ENCODE measurements around the gene PLA2R1.

The PLA2R1 gene

GRCh38 chr2:159897081-159897480 is 165.3 kb downstream of the PLA2R1 start:
- DNase-seq (ENCODE audit: insufficient read length) (no peak), FAIRE-seq (peak; percentile 17)
- no peak for TF ChIP-seq POLR2AphosphoS5 (IDR thresholded peaks at IDR 0.05; ENCODE audit: low read depth, low read length)
- no peak for TF ChIP-seq TAF1 (IDR thresholded peaks at IDR 0.05; ENCODE audit: borderline replicate concordance, low read depth, low read length)
- TF ChIP-seq POLR2A (IDR thresholded peaks at IDR 0.05; ENCODE audit: low read depth, low read length), result no peak

GRCh38 chr2:159895258-159896065 is 167.0 kb downstream of the PLA2R1 start:
- FAIRE-seq (peak; percentile 93), DNase-seq (ENCODE audit: insufficient read length) (no peak)
- peak; percentile 51; the same call in 1 of the 2 replicates for TF ChIP-seq POLR2A (IDR thresholded peaks at IDR 0.05; ENCODE audit: low read depth, low read length)
- no peak for TF ChIP-seq POLR2AphosphoS5 (IDR thresholded peaks at IDR 0.05; ENCODE audit: low read depth, low read length)
- TF ChIP-seq TAF1 (IDR thresholded peaks at IDR 0.05; ENCODE audit: borderline replicate concordance, low read depth, low read length), result no peak

- 0 out of 2 replicates have a peak, but pooled peaks have one; percentile 23 for TF ChIP-seq POLR2AphosphoS5 (IDR thresholded peaks at IDR 0.05; ENCODE audit: low read depth, low read length)
- no peak for TF ChIP-seq TAF1 (IDR thresholded peaks at IDR 0.05; ENCODE audit: borderline replicate concordance, low read depth, low read length)
- no peak for DNase-seq (ENCODE audit: insufficient read length)
- FAIRE-seq, result peak; percentile 76
Measured at GRCh38 chr2:159894145-159894838, 168.1 kb downstream of the PLA2R1 start.

DNA sequence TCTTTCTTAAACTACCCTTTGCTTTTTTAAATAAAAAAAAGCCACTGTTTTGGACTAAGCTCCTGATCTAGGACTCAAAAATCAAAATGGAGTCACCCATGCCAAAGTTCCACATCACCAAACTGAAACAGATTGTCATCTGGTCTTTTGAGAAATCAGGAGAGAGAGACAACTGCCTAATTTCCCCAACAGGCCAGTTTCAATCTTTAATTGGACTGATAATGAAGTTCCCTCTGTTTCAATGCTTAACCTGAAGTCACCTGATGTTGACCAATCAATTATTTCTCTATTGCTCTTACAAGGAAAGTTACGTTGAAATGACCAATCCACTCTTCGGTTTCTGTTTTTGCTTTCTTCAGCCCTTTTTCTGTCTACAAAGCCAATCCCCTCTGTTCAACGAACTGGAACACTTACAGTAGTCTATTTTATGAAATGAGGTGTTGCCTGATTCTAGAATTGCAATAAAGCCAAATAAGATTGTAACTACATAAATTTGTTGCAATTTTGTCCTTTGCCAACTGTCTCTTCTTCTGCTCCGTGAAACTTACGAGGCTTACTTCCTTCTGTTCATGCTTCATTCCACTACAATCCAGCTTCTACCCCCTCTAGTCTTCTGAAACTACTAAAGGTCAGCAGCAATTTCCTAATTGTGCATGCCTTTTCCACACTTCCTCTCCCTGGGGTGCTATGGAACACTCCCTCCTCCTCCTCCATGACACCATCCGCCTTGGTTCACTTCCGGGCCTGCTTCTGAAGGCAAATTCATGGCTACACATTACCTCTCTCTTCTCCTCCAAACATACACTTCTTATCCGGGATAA is 169.2 kb downstream of the PLA2R1 start:
- TF ChIP-seq TAF1 (IDR thresholded peaks at IDR 0.05; ENCODE audit: borderline replicate concordance, low read depth, low read length), result no peak
- TF ChIP-seq POLR2A (IDR thresholded peaks at IDR 0.05; ENCODE audit: low read depth, low read length), result no peak
- TF ChIP-seq POLR2AphosphoS5 (IDR thresholded peaks at IDR 0.05; ENCODE audit: low read depth, low read length), result 0 out of 2 replicates have a peak, but pooled peaks have one; percentile 21
- FAIRE-seq (peak; percentile 92), DNase-seq (ENCODE audit: insufficient read length) (no peak)

- no peak for DNase-seq (ENCODE audit: insufficient read length)
- FAIRE-seq, result no peak
- TF ChIP-seq POLR2AphosphoS5 (IDR thresholded peaks at IDR 0.05; ENCODE audit: low read depth, low read length) (0 out of 2 replicates have a peak, but pooled peaks have one; percentile 4), POLR2A (IDR thresholded peaks at IDR 0.05; ENCODE audit: low read depth, low read length) (no peak), TAF1 (IDR thresholded peaks at IDR 0.05; ENCODE audit: borderline replicate concordance, low read depth, low read length) (no peak)
Measured at GRCh38 chr2:159891917-159892730, 170.3 kb downstream of the PLA2R1 start.

GRCh38 chr2:159891267-159891588 is 171.2 kb downstream of the PLA2R1 start:
- DNase-seq (ENCODE audit: insufficient read length) (no peak), FAIRE-seq (peak; percentile 94)
- TF ChIP-seq POLR2A (IDR thresholded peaks at IDR 0.05; ENCODE audit: low read depth, low read length), result no peak
- no peak for TF ChIP-seq TAF1 (IDR thresholded peaks at IDR 0.05; ENCODE audit: borderline replicate concordance, low read depth, low read length)
- TF ChIP-seq POLR2AphosphoS5 (IDR thresholded peaks at IDR 0.05; ENCODE audit: low read depth, low read length), result no peak

GRCh38 chr2:159890551-159891266 is 171.7 kb downstream of the PLA2R1 start:
- no peak for FAIRE-seq
- no peak for DNase-seq (ENCODE audit: insufficient read length)
- TF ChIP-seq POLR2AphosphoS5 (IDR thresholded peaks at IDR 0.05; ENCODE audit: low read depth, low read length) (no peak), POLR2A (IDR thresholded peaks at IDR 0.05; ENCODE audit: low read depth, low read length) (no peak), TAF1 (IDR thresholded peaks at IDR 0.05; ENCODE audit: borderline replicate concordance, low read depth, low read length) (no peak)

- TF ChIP-seq POLR2AphosphoS5 (IDR thresholded peaks at IDR 0.05; ENCODE audit: low read depth, low read length), result no peak
- TF ChIP-seq TAF1 (IDR thresholded peaks at IDR 0.05; ENCODE audit: borderline replicate concordance, low read depth, low read length), result no peak
- TF ChIP-seq POLR2A (IDR thresholded peaks at IDR 0.05; ENCODE audit: low read depth, low read length), result no peak
- DNase-seq (ENCODE audit: insufficient read length) (no peak), FAIRE-seq (peak; percentile 67)
Measured at GRCh38 chr2:159882130-159882745, 180.2 kb downstream of the PLA2R1 start.

All from GM12892 (cell line).